HG03196 (cell line): ENCODE measurements around the gene AUTS2.

Experiments used
- ATAC-seq: cut with Tn5 transposase; IDR thresholded peaks from one replicate; pipeline ENCODE4 v1.9.1; 2021; ENCODE audit not compliant: unreplicated experiment

AUTS2 gene

GRCh38 chr7:70432567-70433001 is 834.3 kb downstream of the AUTS2 start:
- ATAC-seq, result no peak

GRCh38 chr7:70434376-70434775 is 836.1 kb downstream of the AUTS2 start:
- no peak for ATAC-seq

GRCh38 chr7:70434821-70435220 is 836.5 kb downstream of the AUTS2 start:
- ATAC-seq, result no peak

- no peak for ATAC-seq
Measured at GRCh38 chr7:70435634-70436033, 837.4 kb downstream of the AUTS2 start.

GRCh38 chr7:70436790-70437350 is 838.6 kb downstream of the AUTS2 start:
- no peak for ATAC-seq

GRCh38 chr7:70439651-70440050 is 841.4 kb downstream of the AUTS2 start:
- no peak for ATAC-seq

- no peak for ATAC-seq
Measured at GRCh38 chr7:70446448-70447143, 848.3 kb downstream of the AUTS2 start.

- ATAC-seq, result no peak
Measured at GRCh38 chr7:70448312-70448906, 850.1 kb downstream of the AUTS2 start.

- ATAC-seq, result no peak
Measured at GRCh38 chr7:70450731-70451130, 852.5 kb downstream of the AUTS2 start.

- ATAC-seq, result no peak
Measured at GRCh38 chr7:70455925-70456324, 857.6 kb downstream of the AUTS2 start.

GRCh38 chr7:70456719-70457118 is 858.4 kb downstream of the AUTS2 start:
- ATAC-seq, result peak; percentile 69

GRCh38 chr7:70457482-70457881 is 859.2 kb downstream of the AUTS2 start:
- no peak for ATAC-seq

- ATAC-seq, result no peak
Measured at GRCh38 chr7:70457883-70458680, 859.8 kb downstream of the AUTS2 start.

- no peak for ATAC-seq
Measured at GRCh38 chr7:70458745-70459144, 860.5 kb downstream of the AUTS2 start.

- ATAC-seq, result no peak
Measured at GRCh38 chr7:70459546-70459945, 861.3 kb downstream of the AUTS2 start.

- ATAC-seq, result no peak
Measured at GRCh38 chr7:70460071-70460470, 861.8 kb downstream of the AUTS2 start.

- no peak for ATAC-seq
Measured at GRCh38 chr7:70460562-70460961, 862.3 kb downstream of the AUTS2 start.

- ATAC-seq, result no peak
Measured at GRCh38 chr7:70463352-70463938, 865.2 kb downstream of the AUTS2 start.

- no peak for ATAC-seq
Measured at GRCh38 chr7:70466725-70467364, 868.6 kb downstream of the AUTS2 start.

GRCh38 chr7:70470746-70471145 is 872.5 kb downstream of the AUTS2 start:
- no peak for ATAC-seq
